H1 (cell line): ENCODE measurements around the gene GPC6. TPM values are rescaled to one million over a fixed set of nuclear protein-coding genes. Genes with fewer than 3 reads are reported as not detected.

Source experiments
- CTCF ChIA-PET: fragments of 300-600 bp; sonication (Branson Sonifier 250); formaldehyde crosslinking; loops from one replicate; lab custom pipeline; 2021; ENCODE audit not compliant: partially characterized antibody; lab: Charles Lee
- POLR2A ChIA-PET: fragments of 300-600 bp; sonication (Branson Sonifier 250); formaldehyde crosslinking; loops from one replicate; lab custom pipeline; 2021; ENCODE audit warnings: inconsistent platforms; ENCODE audit not compliant: partially characterized antibody; lab: Charles Lee
- DNase-seq, 2 experiments: peaks; one replicate each; pipeline versions ENCODE4 v3.0.0 to v3.0.0-alpha.2; 2010 to 2022; ENCODE audit warnings: low spot score in 2 of 2, low read depth in 1 of 2, mixed read lengths in 1 of 2
- FAIRE-seq: peaks from 2 replicates; lab custom pipeline; 2011; peaks lifted over from hg19 to GRCh38; lab: Jason Lieb, UNC
- H2AFZ ChIP-seq: 2 replicates; pipeline ENCODE4 v1.8.1; 2012; ENCODE audit warnings: low read length, inconsistent platforms
- H2AK5ac ChIP-seq: 2 replicates; pipeline ENCODE4 v1.6.1; 2013; ENCODE audit warnings: low read depth, low read length
- H2BK120ac ChIP-seq: replicated peaks from 2 replicates; pipeline ENCODE3; 2013; ENCODE audit warnings: low read depth, low read length, inconsistent platforms
- H2BK12ac ChIP-seq: 2 replicates; pipeline ENCODE4 v1.6.1; 2013; ENCODE audit warnings: low read depth, low read length
- H2BK15ac ChIP-seq: 2 replicates; pipeline ENCODE4 v1.6.1; 2013; ENCODE audit warnings: low read length
- H2BK20ac ChIP-seq: 2 replicates; pipeline ENCODE4 v1.6.1; 2013; ENCODE audit warnings: low read length
- H2BK5ac ChIP-seq: 2 replicates; pipeline ENCODE4 v1.6.1; 2013; ENCODE audit warnings: low read depth, low read length
- H3K14ac ChIP-seq: 2 replicates; pipeline ENCODE4 v1.6.1; 2013; ENCODE audit warnings: inconsistent platforms; ENCODE audit not compliant: insufficient read length
- H3K18ac ChIP-seq: 2 replicates; pipeline ENCODE4 v1.6.1; 2013; ENCODE audit warnings: low read length; ENCODE audit errors: extremely low read depth
- H3K23ac ChIP-seq: 2 replicates; pipeline ENCODE4 v1.6.1; 2013; ENCODE audit warnings: inconsistent platforms; ENCODE audit not compliant: insufficient read length
- H3K23me2 ChIP-seq: 2 replicates; pipeline ENCODE4 v1.6.1; 2013; ENCODE audit warnings: low read depth, low read length
- H3K27ac ChIP-seq: 2 replicates; pipeline ENCODE4 v1.6.1; 2011; ENCODE audit warnings: low read depth, low read length, inconsistent platforms
- H3K27me3 ChIP-seq, 4 experiments: replicated peaks in 1 of 4; 1 replicate in 1 of 4; 2 replicates in 3 of 4; pipeline versions ENCODE4 v1.6.1 to v1.8.1; 2011 to 2013; ENCODE audit warnings: low read length in 3 of 4, mild to moderate bottlenecking in 3 of 4, inconsistent platforms in 2 of 4, mixed read lengths in 2 of 4, moderate library complexity in 1 of 4; ENCODE audit not compliant: control insufficient read depth in 3 of 4, insufficient read depth in 3 of 4; ENCODE audit errors: extremely low read depth in 1 of 4
- H3K36me3 ChIP-seq, 4 experiments: 2 replicates each; pipeline versions ENCODE4 v1.6.1 to v1.8.1; 2011 to 2013; ENCODE audit warnings: mild to moderate bottlenecking in 4 of 4, low read length in 3 of 4, moderate library complexity in 2 of 4, control low read depth in 1 of 4, inconsistent platforms in 1 of 4; ENCODE audit not compliant: insufficient read depth in 4 of 4, control insufficient read depth in 2 of 4
- H3K4ac ChIP-seq: replicated peaks from 2 replicates; pipeline ENCODE3; 2013; ENCODE audit warnings: low read length, low read depth, mixed read lengths, inconsistent platforms; ENCODE audit not compliant: insufficient read length
- H3K4me1 ChIP-seq, 4 experiments: replicated peaks in 1 of 4; 1 replicate in 1 of 4; 2 replicates in 3 of 4; pipeline versions ENCODE4 v1.6.1 to v1.8.1; 2011 to 2013; ENCODE audit warnings: low read length in 3 of 4, inconsistent platforms in 2 of 4, mixed read lengths in 1 of 4; ENCODE audit not compliant: insufficient read depth in 4 of 4, control insufficient read depth in 3 of 4
- H3K4me2 ChIP-seq, 2 experiments: 2 replicates each; pipeline versions ENCODE4 v1.6.1 to v1.8.1; 2011 to 2013; ENCODE audit warnings: low read depth in 2 of 2, low read length in 2 of 2, control low read depth in 1 of 2, inconsistent platforms in 1 of 2, mild to moderate bottlenecking in 1 of 2; ENCODE audit not compliant: insufficient read depth in 1 of 2
- H3K4me3 ChIP-seq, 4 experiments: fragments of 200-600, 300-600 bp in 1 of 4; sonication (generic), shearing (Covaris generic), sonication (Bioruptor Twin) in 1 of 4; 2 replicates each; pipeline versions ENCODE4 v1.5.1 to v1.8.1; 2011 to 2016; ENCODE audit warnings: low read length in 4 of 4, low read depth in 3 of 4, control low read depth in 2 of 4, inconsistent platforms in 2 of 4, mild to moderate bottlenecking in 2 of 4, mixed read lengths in 1 of 4, moderate library complexity in 1 of 4; ENCODE audit not compliant: insufficient read depth in 2 of 4; ENCODE audit errors: extremely low read depth in 1 of 4
- H3K56ac ChIP-seq: replicated peaks from 2 replicates; pipeline ENCODE3; 2013; ENCODE audit warnings: low read depth, mild to moderate bottlenecking, mixed read lengths, low read length, inconsistent platforms; ENCODE audit not compliant: insufficient read length
- H3K79me1 ChIP-seq: 2 replicates; pipeline ENCODE4 v1.6.1; 2013; ENCODE audit warnings: low read depth, low read length, control low read depth
- H3K79me2 ChIP-seq, 2 experiments: 2 replicates each; pipeline versions ENCODE4 v1.6.1 to v1.8.1; 2012 to 2013; ENCODE audit warnings: low read length in 2 of 2, mild to moderate bottlenecking in 2 of 2, inconsistent platforms in 1 of 2; ENCODE audit not compliant: insufficient read depth in 2 of 2, control insufficient read depth in 1 of 2
- H3K9ac ChIP-seq, 4 experiments: replicated peaks in 1 of 4; 1 replicate in 1 of 4; 2 replicates in 3 of 4; pipeline versions ENCODE4 v1.6.1 to v1.8.1; 2011 to 2013; ENCODE audit warnings: low read depth in 3 of 4, low read length in 3 of 4, control low read depth in 2 of 4, mild to moderate bottlenecking in 2 of 4, moderate library complexity in 2 of 4, inconsistent platforms in 1 of 4; ENCODE audit errors: extremely low read depth in 1 of 4
- H3K9me3 ChIP-seq, 2 experiments: 2 replicates each; pipeline versions ENCODE4 v1.6.1 to v1.8.1; 2012 to 2013; ENCODE audit warnings: mild to moderate bottlenecking in 2 of 2, moderate library complexity in 2 of 2, control low read depth in 1 of 2, inconsistent platforms in 1 of 2, low read depth in 1 of 2, low read length in 1 of 2, mixed read lengths in 1 of 2; ENCODE audit not compliant: insufficient read depth in 2 of 2
- H4K20me1 ChIP-seq, 2 experiments: replicated peaks in 1 of 2; 2 replicates each; pipeline versions ENCODE3 to v1.8.1; 2011 to 2013; ENCODE audit warnings: inconsistent platforms in 2 of 2, low read length in 2 of 2, mild to moderate bottlenecking in 1 of 2; ENCODE audit not compliant: insufficient read depth in 2 of 2, control insufficient read depth in 1 of 2
- H4K5ac ChIP-seq: 2 replicates; pipeline ENCODE4 v1.6.1; 2013; ENCODE audit warnings: low read length, low read depth, mixed read lengths, inconsistent platforms; ENCODE audit not compliant: insufficient read length
- H4K8ac ChIP-seq: 2 replicates; pipeline ENCODE4 v1.8.0; 2013; ENCODE audit warnings: mild to moderate bottlenecking, moderate library complexity, low read length, inconsistent platforms; ENCODE audit not compliant: insufficient read depth; ENCODE audit errors: extremely low read depth
- H4K91ac ChIP-seq: replicated peaks from 2 replicates; pipeline ENCODE3; 2013; ENCODE audit warnings: low read length, mixed read lengths, inconsistent platforms; ENCODE audit not compliant: insufficient read length
- HDAC2 ChIP-seq, 2 experiments: fragments of 300-600 bp in 1 of 2; sonication (generic) in 1 of 2; IDR thresholded peaks; 2 replicates each; pipeline ENCODE4 v1.6.1; 2011 to 2012; ENCODE audit warnings: low read depth in 2 of 2, low read length in 2 of 2, mild to moderate bottlenecking in 2 of 2, moderate library complexity in 2 of 2, borderline replicate concordance in 1 of 2, inconsistent platforms in 1 of 2
- PHF8 ChIP-seq: fragments of 200-600 bp; sonication (generic); conservative IDR thresholded peaks from 2 replicates; pipeline ENCODE4 v1.7.1; 2012; ENCODE audit warnings: low read depth, mild to moderate bottlenecking, inconsistent platforms, low read length, moderate library complexity
- POLR2A ChIP-seq, 2 experiments: IDR thresholded peaks; 1 replicate in 1 of 2; 2 replicates in 1 of 2; pipeline ENCODE4 v1.6.1; 2011; ENCODE audit warnings: low read depth in 2 of 2, low read length in 2 of 2, mild to moderate bottlenecking in 2 of 2; ENCODE audit errors: control extremely low read depth in 1 of 2
- RXRA ChIP-seq: IDR thresholded peaks from 2 replicates; pipeline ENCODE4 v1.6.1; 2011; ENCODE audit warnings: low read depth, mild to moderate bottlenecking, low read length, moderate library complexity; ENCODE audit not compliant: insufficient read depth
- SAP30 ChIP-seq: fragments of 300-600 bp; sonication (generic); IDR thresholded peaks from 2 replicates; pipeline ENCODE4 v1.7.1; 2012; ENCODE audit warnings: low read length, moderate library complexity, mild to moderate bottlenecking, inconsistent platforms; ENCODE audit not compliant: insufficient read depth, insufficient replicate concordance
- SIX5 ChIP-seq: IDR thresholded peaks from 2 replicates; pipeline ENCODE4 v1.6.1; 2011; ENCODE audit warnings: mild to moderate bottlenecking, low read depth, low read length
- TBP ChIP-seq: IDR thresholded peaks from 2 replicates; pipeline ENCODE4 v1.6.1; 2011; ENCODE audit warnings: low read depth, low read length, improper control_type of control experiment
- WGBS, 2 experiments: shearing (Covaris generic) in 1 of 2; methylation state at CpG; one replicate each; pipeline versions ENCODE4 v1.1.6 to v1.1.7; 2013 to 2015; ENCODE audit warnings: low lambda C conversion rate in 2 of 2, mixed read lengths in 2 of 2, inconsistent platforms in 1 of 2, low coverage in 1 of 2, missing lambda C conversion rate in 1 of 2; ENCODE audit not compliant: insufficient replicate concordance in 2 of 2, insufficient coverage in 1 of 2, insufficient read length in 1 of 2; ENCODE audit errors: extremely low coverage in 1 of 2, missing lambda C conversion rate in 1 of 2; 5-methylcytosine and 5-hydroxymethylcytosine counted together
- polyA plus RNA-seq, 7 experiments: library from polyadenylated mRNA; depleted of rRNA in 3 of 7; stranded (reverse) in 5 of 7; unstranded in 2 of 7; fragments of >200 nt in 5 of 7; fragments of 200-250 nt in 2 of 7; gene quantifications; 1 replicate in 5 of 7; 2 replicates in 1 of 7; 4 replicates in 1 of 7; pipeline versions ENCODE4 v1.2.1 to v1.2.3, GENCODE V29; 2011 to 2013; ENCODE audit warnings: missing spikeins in 2 of 7, mixed read lengths in 2 of 7
- total RNA-seq: library from RNA; stranded (reverse); fragmentation: NEBNext Ultra II Directional; extraction: Animal tissue kit (Norgen Biotek cat#: 25700); gene quantifications from 2 replicates; pipeline ENCODE4 v1.2.1, GENCODE V29; 2021
- TF ChIP-seq, protein P1 (sequence below): IDR thresholded peaks from 2 replicates; pipeline ENCODE4 v1.6.1; 2012; ENCODE audit warnings: inconsistent platforms

Gene GPC6
- total and polyA plus RNA-seq, 2 of the 8 experiments (the other 6 are each of a cell fraction or from before 2014, with no cell fraction given), result 5.4 to 12.0 TPM

GRCh38 chr13:93673885-93674284 lies 447.3 kb downstream of the GPC6 start:
- POLR2A ChIA-PET, result no interaction called here
- DNase-seq (no peak), FAIRE-seq (no peak)
- no peak overlapping the region for H3K14ac ChIP-seq
- H3K27ac ChIP-seq, result no peak overlapping the region
- H3K4me3 ChIP-seq, result no peak overlapping the region
- no peak overlapping the region for H2BK5ac ChIP-seq
- H3K4me2 ChIP-seq, result no peak overlapping the region
- no peak overlapping the region for H2AK5ac ChIP-seq
- H3K18ac ChIP-seq, result no peak overlapping the region
- peaks cover 0 to 3% of the 10 kb centered on the region in 2 experiments; a peak in 1 of 4 replicates for H3K9me3 ChIP-seq
- H2AFZ ChIP-seq, result no peak overlapping the region
- no peak overlapping the region for H3K23ac ChIP-seq
- no peak overlapping the region for H3K9ac ChIP-seq
- H3K36me3 ChIP-seq, result no peaks in the 10 kb centered on the region
- CTCF ChIA-PET, result no interaction called here
- H4K5ac ChIP-seq, result no peak overlapping the region
- H4K8ac ChIP-seq, result no peak overlapping the region
- H2BK15ac ChIP-seq, result no peak overlapping the region
- no peak overlapping the region for H2BK20ac ChIP-seq
- H3K56ac ChIP-seq, result no peak overlapping the region
- H3K4ac ChIP-seq, result no peak overlapping the region
- H2BK120ac ChIP-seq, result no peak overlapping the region
- peaks cover 0 to 2% (median 0%) of the 10 kb centered on the region in 4 experiments; a peak in 1 of 7 replicates for H3K27me3 ChIP-seq
- no peak overlapping the region for H2BK12ac ChIP-seq
- no peaks in the 10 kb centered on the region for H3K79me1 ChIP-seq
- WGBS, 2 experiments, result 82% methylated on average over 3 of the region's 3 CpGs; no CpG with 5 or more reads in 1 of the 2 experiments
- no peaks in the 10 kb centered on the region for H3K4me1 ChIP-seq
- H3K79me2 ChIP-seq, result no peaks in the 10 kb centered on the region
- no peaks in the 10 kb centered on the region for H4K20me1 ChIP-seq
- H3K23me2 ChIP-seq, result no peaks in the 10 kb centered on the region
- H4K91ac ChIP-seq, result no peak overlapping the region
- TF ChIP-seq, protein P1, sequence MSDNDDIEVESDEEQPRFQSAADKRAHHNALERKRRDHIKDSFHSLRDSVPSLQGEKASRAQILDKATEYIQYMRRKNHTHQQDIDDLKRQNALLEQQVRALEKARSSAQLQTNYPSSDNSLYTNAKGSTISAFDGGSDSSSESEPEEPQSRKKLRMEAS, result no peak
- TF ChIP-seq RXRA (no peak), PHF8 (no peak), SAP30 (no peak), POLR2A (IDR thresholded peaks at IDR 0.05; ENCODE audit: control extremely low read depth in 1 of 2, low read depth in 2 of 2, low read length in 2 of 2) (no peak), SIX5 (no peak), HDAC2 (IDR thresholded peaks at IDR 0.05; ENCODE audit: borderline replicate concordance in 1 of 2, low read depth in 2 of 2, low read length in 2 of 2) (no peak), TBP (no peak)
